OCI-LY3 (cell line): ENCODE measurements around the gene ARSA.

ENCODE experiments used
- EZH2phosphoT487 ChIP-seq: fragments of 200-600 bp; shearing (Covaris generic); IDR thresholded peaks from 2 replicates; pipeline ENCODE4 v1.6.1; 2018; ENCODE audit warnings: antibody characterized with exemption, mixed run types, low read depth
- TF ChIP-seq, protein P1 (sequence below): fragments of 200-600, 300-600 bp; sonication (generic); IDR thresholded peaks from 2 replicates; pipeline ENCODE4 v1.5.1; 2014; ENCODE audit warnings: antibody characterized with exemption, low read length, low read depth

GRCh38 chr22:50653256-50653655 is 25.3 kb upstream of the ARSA start:
- TF ChIP-seq, protein P1, sequence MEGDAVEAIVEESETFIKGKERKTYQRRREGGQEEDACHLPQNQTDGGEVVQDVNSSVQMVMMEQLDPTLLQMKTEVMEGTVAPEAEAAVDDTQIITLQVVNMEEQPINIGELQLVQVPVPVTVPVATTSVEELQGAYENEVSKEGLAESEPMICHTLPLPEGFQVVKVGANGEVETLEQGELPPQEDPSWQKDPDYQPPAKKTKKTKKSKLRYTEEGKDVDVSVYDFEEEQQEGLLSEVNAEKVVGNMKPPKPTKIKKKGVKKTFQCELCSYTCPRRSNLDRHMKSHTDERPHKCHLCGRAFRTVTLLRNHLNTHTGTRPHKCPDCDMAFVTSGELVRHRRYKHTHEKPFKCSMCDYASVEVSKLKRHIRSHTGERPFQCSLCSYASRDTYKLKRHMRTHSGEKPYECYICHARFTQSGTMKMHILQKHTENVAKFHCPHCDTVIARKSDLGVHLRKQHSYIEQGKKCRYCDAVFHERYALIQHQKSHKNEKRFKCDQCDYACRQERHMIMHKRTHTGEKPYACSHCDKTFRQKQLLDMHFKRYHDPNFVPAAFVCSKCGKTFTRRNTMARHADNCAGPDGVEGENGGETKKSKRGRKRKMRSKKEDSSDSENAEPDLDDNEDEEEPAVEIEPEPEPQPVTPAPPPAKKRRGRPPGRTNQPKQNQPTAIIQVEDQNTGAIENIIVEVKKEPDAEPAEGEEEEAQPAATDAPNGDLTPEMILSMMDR = no peak
- TF ChIP-seq EZH2phosphoT487 = no peak
